Cardiac fibroblast (primary cell): ENCODE results near the gene HAO1.

Experiments used
- DNase-seq, 2 donors: peaks; one replicate each; pipeline versions ENCODE4 v3.0.0 to v3.0.0-alpha.2; 2010; ENCODE audit warnings: low read depth in 2 of 2
- H3K4me3 ChIP-seq, 2 donors: replicated peaks in 1 of 2; 1 replicate in 1 of 2; 2 replicates in 1 of 2; pipeline ENCODE4 v1.5.1; 2011; ENCODE audit warnings: low read depth in 2 of 2, low read length in 2 of 2, mild to moderate bottlenecking in 2 of 2, moderate library complexity in 1 of 2
- TF ChIP-seq, protein P1 (sequence below): IDR thresholded peaks from one replicate; pipeline ENCODE4 v1.5.1; 2011; ENCODE audit warnings: low read depth, mild to moderate bottlenecking, low read length, inconsistent platforms

The HAO1 gene

DNA sequence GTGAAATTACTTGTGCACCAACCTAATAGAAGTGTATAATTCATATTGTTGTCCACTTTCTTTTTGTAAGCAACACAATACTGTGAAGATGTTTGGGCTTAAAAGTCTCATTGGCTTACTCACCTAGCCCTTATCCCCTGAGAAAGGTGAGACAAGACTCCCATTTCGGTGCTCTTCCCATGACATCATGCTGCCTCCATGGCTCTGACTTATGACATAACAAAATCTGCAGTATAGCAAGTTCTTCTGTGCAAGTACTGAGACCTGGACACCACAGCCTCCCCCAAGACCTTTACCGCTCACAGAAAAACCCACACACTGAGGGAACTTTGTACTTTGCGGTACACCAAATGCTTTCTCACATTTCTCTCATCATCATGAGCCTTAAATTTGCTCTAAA lies 50.5 kb downstream of the HAO1 start:
- no peak for DNase-seq
- no peak overlapping the region for H3K4me3 ChIP-seq
- TF ChIP-seq, protein P1, sequence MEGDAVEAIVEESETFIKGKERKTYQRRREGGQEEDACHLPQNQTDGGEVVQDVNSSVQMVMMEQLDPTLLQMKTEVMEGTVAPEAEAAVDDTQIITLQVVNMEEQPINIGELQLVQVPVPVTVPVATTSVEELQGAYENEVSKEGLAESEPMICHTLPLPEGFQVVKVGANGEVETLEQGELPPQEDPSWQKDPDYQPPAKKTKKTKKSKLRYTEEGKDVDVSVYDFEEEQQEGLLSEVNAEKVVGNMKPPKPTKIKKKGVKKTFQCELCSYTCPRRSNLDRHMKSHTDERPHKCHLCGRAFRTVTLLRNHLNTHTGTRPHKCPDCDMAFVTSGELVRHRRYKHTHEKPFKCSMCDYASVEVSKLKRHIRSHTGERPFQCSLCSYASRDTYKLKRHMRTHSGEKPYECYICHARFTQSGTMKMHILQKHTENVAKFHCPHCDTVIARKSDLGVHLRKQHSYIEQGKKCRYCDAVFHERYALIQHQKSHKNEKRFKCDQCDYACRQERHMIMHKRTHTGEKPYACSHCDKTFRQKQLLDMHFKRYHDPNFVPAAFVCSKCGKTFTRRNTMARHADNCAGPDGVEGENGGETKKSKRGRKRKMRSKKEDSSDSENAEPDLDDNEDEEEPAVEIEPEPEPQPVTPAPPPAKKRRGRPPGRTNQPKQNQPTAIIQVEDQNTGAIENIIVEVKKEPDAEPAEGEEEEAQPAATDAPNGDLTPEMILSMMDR, result no peak

DNA sequence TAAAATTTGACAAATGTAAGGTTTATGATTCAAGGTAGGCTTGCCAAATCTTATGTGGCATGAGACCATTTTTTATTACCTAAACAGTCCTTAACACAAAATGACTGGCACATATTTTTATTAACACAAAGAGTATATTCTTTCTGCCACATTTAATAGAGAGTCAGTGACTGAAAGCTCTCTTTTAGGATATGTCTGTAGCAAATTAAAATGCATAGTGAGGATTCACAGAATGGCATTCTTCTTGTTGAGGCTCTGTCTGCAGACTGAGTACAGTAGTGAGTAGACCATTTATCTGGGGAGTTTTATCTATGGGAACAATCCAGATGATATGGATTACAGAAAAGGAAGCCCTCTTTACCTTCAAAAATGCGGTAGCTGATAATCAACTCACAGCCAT lies 56.5 kb downstream of the HAO1 start:
- H3K4me3 ChIP-seq, result no peak overlapping the region
- no peak for DNase-seq
- TF ChIP-seq, protein P1, result no peak

DNA sequence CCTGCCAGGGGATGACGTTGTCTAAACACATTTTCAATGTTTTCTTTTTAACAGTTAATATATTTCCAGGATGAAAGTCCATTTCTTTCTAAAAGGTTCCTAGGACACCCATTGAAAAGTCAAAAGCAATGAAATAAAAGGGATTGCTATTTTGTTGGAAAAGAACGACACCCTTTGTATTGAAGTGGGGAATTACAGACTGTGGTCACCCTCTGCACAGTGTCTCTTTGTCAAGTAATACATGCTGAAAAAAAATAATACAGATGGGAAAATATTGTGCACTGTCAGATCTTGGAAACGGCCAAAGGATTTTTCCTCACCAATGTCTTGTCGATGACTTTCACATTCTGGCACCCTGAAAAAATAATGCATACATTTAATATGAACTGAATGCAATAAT lies 56.9 kb downstream of the HAO1 start:
- H3K4me3 ChIP-seq, result no peak overlapping the region
- no peak for DNase-seq
- TF ChIP-seq, protein P1, result no peak

DNA sequence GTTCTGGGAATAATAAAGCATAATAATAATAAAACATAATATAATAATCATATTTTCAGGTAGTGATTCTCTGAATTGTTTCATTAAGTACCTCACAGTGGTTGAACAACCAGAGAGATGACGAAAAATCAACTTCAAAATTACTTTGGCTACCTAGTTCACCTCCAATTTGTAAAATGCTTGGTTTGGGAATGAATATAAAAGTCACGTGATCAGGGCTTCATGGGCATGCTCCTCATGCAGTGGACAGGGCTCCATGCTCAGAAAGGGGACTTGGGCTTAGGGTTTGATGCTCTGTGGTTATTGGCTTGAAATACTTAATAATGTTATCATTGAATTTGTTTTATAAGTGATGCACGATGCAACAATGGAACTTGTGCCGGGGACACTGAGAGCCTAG lies 58.2 kb downstream of the HAO1 start:
- TF ChIP-seq, protein P1, result no peak
- DNase-seq, result no peak
- H3K4me3 ChIP-seq, result no peak overlapping the region

DNA sequence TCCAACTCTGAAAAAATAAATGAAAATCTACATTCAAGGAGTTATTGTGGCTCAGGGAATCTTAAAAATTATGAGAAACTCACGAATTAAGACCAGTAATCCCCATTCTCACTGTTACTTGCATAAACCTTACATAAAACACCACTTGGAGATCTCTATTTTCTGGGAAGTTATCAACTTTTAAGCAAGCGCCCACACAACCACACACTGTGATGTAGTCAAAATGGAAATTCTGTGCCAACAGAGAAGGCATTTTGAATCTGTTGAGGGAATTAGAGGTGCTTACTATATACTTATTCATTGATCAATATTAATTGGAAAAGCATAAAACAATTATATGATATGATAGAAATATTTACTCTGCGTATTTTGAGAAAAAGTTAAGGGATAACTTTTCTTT lies 58.7 kb downstream of the HAO1 start:
- DNase-seq, result no peak

DNA sequence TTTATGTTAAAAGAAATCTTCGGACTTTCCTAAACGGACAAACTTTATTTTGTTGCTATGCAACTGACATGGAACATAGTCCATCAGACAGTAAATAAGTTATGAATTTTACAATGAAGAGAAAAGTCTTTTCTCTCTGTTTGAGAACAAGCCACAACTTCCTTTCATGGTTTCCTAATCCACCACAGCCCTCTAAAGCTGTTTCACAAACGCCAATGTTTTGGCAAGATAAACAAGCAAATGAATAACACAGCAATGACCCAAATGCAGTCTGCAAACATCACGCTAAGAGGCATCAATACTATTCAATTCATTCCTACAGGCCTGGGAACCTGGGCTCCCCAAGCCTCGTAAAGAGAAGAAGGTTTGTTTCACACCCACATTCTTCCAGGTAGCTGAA lies 60.4 kb downstream of the HAO1 start:
- no peak overlapping the region for H3K4me3 ChIP-seq
- DNase-seq, result peak; percentile 15 to 62
- TF ChIP-seq, protein P1, result no peak

More for the DNA sequence above, 58.7 kb downstream of the HAO1 start:
- no peak overlapping the region for H3K4me3 ChIP-seq
- TF ChIP-seq, protein P1, result no peak

DNA sequence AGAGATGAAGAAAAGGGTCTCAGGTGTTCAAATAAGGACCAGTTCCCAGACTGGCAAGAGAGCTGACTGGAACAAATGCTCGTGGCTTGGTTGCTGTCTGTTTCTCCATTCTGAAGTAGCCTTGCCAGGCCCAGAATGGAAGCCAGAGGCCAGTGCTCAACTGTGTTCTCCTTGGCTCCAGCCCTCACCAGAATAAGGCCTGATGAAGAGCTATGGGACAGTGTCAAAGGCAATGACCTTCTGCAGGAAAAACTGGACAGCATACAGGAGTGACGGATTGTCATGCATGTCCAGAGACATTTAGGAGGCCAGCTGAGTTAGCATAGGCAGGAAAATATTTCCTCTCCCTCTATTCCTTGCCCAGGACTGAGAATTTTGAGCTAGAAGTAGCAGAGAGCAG lies 72.2 kb downstream of the HAO1 start:
- H3K4me3 ChIP-seq, result no peak overlapping the region
- no peak for DNase-seq
- TF ChIP-seq, protein P1, result no peak
